AG04449 (cell line): Measurements from ENCODE around the gene TMEM187.

Experiments used
- CTCF ChIA-PET: fragments of 350-600 bp; formaldehyde crosslinking; extraction: SDS; loops from one replicate; lab custom pipeline; 2021; ENCODE audit warnings: antibody characterized with exemption; lab: Yijun Ruan, JAX
- POLR2A ChIA-PET: fragments of 400-600, 350-600 bp; formaldehyde crosslinking; extraction: SDS; loops from one replicate; lab custom pipeline; 2020; ENCODE audit warnings: antibody characterized with exemption, inconsistent platforms; lab: Yijun Ruan, JAX
- DNase-seq: peaks from one replicate; pipeline ENCODE4 v3.0.0-alpha.2; 2010; ENCODE audit warnings: low read depth, low spot score
- H3K4me3 ChIP-seq: 2 replicates; pipeline ENCODE4 v1.5.1; 2011; ENCODE audit warnings: low read depth, mild to moderate bottlenecking, control low read depth, low read length
- TF ChIP-seq, protein P1 (sequence below): IDR thresholded peaks from one replicate; pipeline ENCODE4 v1.5.1; 2011; ENCODE audit warnings: mild to moderate bottlenecking, moderate library complexity, low read length, control low read depth, inconsistent platforms; ENCODE audit not compliant: insufficient read depth; ENCODE audit errors: missing control alignments

TMEM187 gene

DNA sequence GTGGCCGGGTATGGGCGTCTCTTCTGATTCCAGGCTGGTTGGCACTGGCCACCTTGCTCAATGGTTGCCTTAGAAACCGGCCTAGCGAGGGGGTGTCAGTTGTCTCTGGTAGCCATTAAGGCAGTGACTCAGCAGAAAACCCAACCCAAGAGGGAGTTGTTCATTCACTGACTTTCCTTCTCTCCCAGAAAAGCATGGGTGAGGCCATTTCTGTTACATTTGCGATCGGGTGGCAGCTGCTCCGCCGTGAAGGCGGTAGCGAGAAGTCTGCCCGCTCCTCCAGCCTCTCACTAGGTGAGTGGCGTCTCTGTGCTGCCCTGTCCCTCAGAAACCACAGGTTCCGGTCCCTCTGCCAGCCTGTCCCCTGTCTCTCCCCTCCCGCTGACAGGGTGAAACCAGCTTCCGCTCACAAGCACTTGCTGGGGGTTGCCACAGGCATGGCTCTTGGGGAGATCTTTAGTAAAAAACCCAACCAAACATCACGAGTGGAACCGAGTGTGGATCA is 29.7 kb downstream of the TMEM187 start:
- ChIA-PET CTCF (interaction anchor here (1.8 kb wide), 1 partner anchor 11 kb away, joined by 16 read pairs; no protein-coding TSS in a partner anchor), POLR2A (no interaction called here)
- TF ChIP-seq, protein P1, sequence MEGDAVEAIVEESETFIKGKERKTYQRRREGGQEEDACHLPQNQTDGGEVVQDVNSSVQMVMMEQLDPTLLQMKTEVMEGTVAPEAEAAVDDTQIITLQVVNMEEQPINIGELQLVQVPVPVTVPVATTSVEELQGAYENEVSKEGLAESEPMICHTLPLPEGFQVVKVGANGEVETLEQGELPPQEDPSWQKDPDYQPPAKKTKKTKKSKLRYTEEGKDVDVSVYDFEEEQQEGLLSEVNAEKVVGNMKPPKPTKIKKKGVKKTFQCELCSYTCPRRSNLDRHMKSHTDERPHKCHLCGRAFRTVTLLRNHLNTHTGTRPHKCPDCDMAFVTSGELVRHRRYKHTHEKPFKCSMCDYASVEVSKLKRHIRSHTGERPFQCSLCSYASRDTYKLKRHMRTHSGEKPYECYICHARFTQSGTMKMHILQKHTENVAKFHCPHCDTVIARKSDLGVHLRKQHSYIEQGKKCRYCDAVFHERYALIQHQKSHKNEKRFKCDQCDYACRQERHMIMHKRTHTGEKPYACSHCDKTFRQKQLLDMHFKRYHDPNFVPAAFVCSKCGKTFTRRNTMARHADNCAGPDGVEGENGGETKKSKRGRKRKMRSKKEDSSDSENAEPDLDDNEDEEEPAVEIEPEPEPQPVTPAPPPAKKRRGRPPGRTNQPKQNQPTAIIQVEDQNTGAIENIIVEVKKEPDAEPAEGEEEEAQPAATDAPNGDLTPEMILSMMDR: no peak
- DNase-seq: no peak
- no peak overlapping the region for H3K4me3 ChIP-seq

DNA sequence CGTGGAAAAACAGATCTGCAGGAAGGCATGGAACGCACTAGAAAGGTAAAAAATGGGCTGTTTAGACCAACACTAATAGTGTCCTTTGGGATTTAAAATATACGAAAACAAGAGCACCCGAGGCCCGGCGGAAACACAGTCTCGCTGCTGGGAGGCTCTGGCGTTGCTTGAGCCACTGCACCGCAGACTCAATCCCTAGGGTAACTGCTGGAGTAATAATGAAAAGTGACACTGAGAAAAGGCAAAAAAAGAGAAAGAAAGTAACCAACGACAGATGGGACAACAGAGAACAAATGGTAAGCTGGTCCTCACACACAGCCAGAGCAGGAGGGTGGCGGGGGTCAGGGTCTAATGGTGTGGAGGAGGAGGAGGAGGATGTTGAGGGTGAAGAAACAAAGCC is 31.8 kb downstream of the TMEM187 start:
- no peak overlapping the region for H3K4me3 ChIP-seq
- TF ChIP-seq, protein P1: no peak
- DNase-seq: no peak
- POLR2A ChIA-PET: no interaction called here
- CTCF ChIA-PET: interaction anchor here (1.0 to 1.6 kb wide), 3 partner anchors 9 to 44 kb away, joined by 3 to 4 read pairs (median 4); no protein-coding TSS in a partner anchor

DNA sequence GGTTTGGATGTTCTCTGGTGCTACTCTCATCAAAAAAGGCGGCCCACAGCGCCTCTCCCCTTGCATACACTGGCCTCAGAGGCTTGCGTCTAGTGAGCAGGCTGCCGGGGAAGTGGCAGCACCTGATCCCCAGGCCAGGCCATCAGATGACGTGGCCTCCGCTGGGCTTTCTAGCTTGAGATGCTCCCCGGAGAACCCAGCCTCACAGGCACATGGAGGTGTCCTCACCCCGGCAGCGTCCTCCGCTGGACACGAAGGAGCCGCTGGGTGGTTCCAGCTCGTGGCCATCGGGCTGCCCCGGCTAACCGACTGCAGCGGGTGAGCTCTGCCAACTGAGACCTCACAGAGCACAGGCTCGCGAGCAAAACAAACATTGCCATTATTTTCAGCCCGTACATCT is 34.4 kb downstream of the TMEM187 start:
- DNase-seq: no peak
- ChIA-PET CTCF (no interaction called here), POLR2A (no interaction called here)
- TF ChIP-seq, protein P1: no peak
- no peak overlapping the region for H3K4me3 ChIP-seq

DNA sequence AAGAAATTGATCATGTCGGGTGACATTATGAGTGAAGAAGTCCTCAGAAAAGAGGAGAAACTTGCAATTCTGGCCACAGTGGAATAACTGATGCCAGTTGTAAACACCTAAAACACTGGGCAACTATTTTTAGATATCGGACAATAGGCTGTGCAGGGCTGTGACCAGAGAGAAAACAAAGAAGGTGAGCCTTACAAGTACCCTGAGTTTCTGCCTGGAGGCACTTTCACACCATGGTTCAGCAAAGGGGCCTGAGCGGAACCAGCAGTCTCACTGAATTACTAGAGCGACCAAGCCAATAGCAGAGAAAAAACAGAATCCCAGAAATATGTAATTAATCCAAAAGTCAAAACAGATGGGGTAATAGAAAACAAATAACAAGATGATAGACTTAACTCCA is 36.0 kb downstream of the TMEM187 start:
- DNase-seq: no peak

DNA sequence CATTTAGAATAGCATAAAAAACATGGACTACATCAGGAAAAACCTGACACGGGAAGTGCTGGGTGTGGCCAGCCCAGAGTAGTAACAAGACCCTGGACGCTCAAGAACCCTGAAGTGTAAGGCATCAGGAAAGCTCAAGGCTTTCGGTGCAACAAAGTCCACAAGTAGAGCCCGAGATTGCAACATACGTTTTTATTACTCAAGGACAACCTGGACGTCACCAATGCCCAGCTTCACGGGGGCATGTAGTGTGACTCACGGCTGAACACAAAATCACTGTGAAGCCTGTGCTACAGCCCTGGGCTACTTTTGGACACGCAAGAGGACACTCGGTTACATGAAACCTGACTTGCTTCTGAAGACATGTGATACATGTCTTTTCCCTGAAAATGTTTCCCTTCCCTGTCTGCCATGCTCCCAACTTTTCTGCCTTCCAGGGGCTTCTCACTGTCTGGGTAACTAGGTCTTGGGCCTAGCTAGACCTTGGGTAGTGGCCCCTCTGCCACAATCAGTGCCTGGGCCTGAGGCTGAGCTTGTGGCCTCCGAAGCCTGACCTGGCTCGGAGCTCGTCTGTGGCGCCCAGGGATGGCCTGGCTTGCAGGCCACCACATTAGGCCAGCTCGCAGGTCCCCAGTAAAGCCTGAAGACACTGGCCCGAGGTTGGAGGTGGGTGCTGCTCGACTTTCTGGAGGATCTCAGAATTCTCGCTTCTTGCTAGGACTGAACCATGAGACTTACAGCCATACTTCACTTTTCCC is 38.0 kb downstream of the TMEM187 start:
- no peak for DNase-seq
- CTCF ChIA-PET: no interaction called here
- no peak overlapping the region for H3K4me3 ChIP-seq
- POLR2A ChIA-PET: interaction anchor here (0.9 kb wide), 1 partner anchor 11 kb away, joined by 4 read pairs; no protein-coding TSS in a partner anchor
- TF ChIP-seq, protein P1: no peak

More for the DNA sequence above, 36.0 kb downstream of the TMEM187 start:
- TF ChIP-seq, protein P1: no peak
- no peak overlapping the region for H3K4me3 ChIP-seq
- ChIA-PET POLR2A (no interaction called here), CTCF (no interaction called here)
